ENCODE results near the gene ZFC3H1.

GRCh38 chr12:71703206-71703605 lies 39.6 kb upstream of the ZFC3H1 start:
- TF ChIP-seq EZH2phosphoT487 (IDR thresholded peaks at IDR 0.05; ENCODE audit: insufficient read depth, low read depth) (no peak), EZH2 (IDR thresholded peaks at IDR 0.05; ENCODE audit: insufficient read depth, poor library complexity, severe bottlenecking) (no peak)
